Neuron (in vitro differentiated cells): ENCODE measurements around the gene RAB7B.
"Not testable (repeated sequence)": the region's sequence is repeated elsewhere in the genome, so short reads cannot be mapped to it uniquely, and the experiment has no call there.

Experiments used
- H2AFZ ChIP-seq: one replicate; pipeline ENCODE4 v1.6.1; 2013; ENCODE audit warnings: low read depth, mild to moderate bottlenecking, inconsistent platforms, low read length, moderate library complexity
- H3K27me3 ChIP-seq: one replicate; pipeline ENCODE4 v1.6.1; 2013; ENCODE audit warnings: low read length; ENCODE audit not compliant: insufficient read depth
- H3K36me3 ChIP-seq: one replicate; pipeline ENCODE4 v1.6.1; 2013; ENCODE audit warnings: low read length; ENCODE audit not compliant: insufficient read depth
- H3K4me1 ChIP-seq: one replicate; pipeline ENCODE4 v1.6.1; 2013; ENCODE audit warnings: low read length; ENCODE audit not compliant: insufficient read depth
- H3K4me3 ChIP-seq: 2 replicates; pipeline ENCODE4 v1.5.1; 2013; ENCODE audit warnings: mild to moderate bottlenecking, low read length, moderate library complexity
- H3K9me3 ChIP-seq: one replicate; pipeline ENCODE4 v1.6.1; 2013; ENCODE audit warnings: low read length

The RAB7B gene, protein sequence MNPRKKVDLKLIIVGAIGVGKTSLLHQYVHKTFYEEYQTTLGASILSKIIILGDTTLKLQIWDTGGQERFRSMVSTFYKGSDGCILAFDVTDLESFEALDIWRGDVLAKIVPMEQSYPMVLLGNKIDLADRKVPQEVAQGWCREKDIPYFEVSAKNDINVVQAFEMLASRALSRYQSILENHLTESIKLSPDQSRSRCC

DNA sequence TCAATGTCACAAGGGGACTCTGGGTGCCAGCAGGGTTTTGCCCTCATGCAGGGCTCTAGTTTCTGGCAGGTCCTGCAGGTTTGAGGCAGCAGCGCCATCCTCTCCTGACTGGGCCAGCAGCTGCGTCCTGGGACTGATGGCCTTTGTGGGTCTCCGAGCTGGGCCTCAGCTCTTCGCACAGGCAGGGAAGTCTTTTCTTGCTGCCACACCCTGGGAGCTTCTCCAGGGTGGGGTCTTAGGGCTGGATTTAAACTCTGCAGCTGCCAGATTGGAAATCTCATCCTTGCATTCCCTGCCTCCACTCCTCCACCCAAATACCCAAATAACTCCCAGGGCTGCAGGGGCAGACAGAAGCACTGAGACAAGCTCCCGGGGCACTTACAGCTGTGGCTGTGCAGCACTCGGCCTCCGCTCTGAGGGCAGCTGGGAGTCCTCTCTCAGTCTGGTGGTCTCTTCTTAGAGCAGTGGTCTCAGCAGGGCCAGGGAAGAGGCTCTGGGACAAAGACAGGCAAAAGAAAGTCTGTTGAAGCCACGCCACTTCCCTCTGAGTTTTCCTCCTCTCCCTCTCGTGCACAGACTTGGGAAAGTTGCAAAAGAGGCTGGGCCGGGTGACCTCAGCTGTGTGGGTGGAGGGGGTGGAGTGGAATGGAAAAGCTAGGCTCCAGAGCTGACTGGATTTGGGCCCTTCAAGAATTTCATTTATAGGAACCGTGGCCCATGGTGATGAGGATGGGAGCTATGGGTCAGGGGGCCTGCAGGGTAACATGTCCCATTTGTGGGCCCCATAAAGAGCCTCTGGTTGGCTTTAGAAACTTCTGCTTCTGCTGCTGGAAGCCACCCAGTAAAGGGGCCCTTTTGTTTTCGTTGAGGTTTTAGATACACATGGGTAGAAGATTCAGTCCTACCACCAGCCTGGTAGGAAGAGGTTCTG is at the start of gene RAB7B:
RAB7B (minus strand) TSS at position 525 of the 931 bp plus-strand sequence. CDS start 9,260 bp downstream, outside the sequence.
- Histone ChIP-seq H3K9me3 (no peaks in the 10 kb centered on the region), H3K27me3 (peaks cover 6% of the 10 kb centered on the region), H3K36me3 (no peaks in the 10 kb centered on the region), H3K4me1 (peaks cover 4% of the 10 kb centered on the region), H2AFZ (no peak within 1 kb of the TSS), H3K4me3 (no peak within 1 kb of the TSS)

DNA sequence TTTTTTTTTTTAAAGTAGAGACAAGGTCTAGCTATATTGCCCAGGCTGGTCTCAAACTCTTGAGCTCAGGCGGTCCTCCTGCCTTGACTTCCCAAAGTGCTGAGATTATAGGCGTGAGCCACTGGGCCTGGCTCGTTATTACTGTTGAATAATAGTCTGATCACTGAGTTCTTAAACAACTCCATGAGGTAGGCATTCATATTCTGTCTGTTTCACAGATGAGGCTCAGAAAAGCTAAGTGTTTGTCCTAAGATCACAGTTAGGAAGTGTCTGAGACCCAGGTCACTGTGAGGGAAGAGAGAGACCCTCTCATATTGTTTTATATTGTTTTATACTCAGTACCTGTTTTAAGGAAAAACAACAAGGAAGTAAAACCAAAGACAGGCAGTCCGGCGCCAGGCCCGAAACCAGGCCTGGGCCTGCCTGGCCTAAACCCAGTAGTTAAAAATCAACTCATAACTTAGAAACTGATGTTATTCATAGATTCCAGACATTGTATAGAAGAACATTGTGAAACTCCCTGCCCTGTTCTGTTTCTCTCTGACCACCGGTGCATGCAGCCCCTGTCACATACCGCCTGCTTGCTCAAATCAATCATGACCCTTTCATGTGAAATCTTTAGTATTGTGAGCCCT is 49.2 kb upstream of the RAB7B start:
- H3K4me3 ChIP-seq, H3K36me3 ChIP-seq, H3K27me3 ChIP-seq, H3K4me1 ChIP-seq, H3K9me3 ChIP-seq, H2AFZ ChIP-seq: not testable (repeated sequence)

DNA sequence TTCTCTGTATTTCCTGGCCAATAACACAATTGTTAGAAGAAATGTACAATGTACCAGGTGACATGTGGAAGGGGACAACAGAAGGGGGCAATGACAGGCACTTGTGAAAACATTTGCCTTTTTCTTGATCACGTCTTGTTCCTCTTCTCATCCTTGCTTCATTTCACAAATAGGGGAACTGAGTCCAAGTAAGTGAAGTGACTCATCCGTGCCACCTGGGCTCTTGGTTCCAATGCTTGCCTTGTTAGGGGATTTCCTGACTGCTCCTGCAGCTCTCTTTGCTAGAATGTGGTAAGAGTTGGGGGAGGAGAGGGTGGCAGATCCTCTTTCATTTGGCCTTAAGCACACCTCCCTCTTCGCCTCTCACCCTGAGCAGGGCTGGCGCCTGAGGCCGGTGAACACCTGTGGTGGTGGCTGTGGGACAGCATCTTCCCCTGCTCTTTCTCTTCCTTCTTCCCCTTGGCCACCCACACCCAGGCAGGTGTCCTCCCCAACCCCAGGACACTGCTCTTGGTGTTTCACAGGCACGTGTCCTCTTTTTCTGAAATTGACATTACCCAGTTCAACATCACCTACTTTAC is 47.5 kb upstream of the RAB7B start:
- no peaks in the 10 kb centered on the region for H3K4me1 ChIP-seq
- H3K27me3 ChIP-seq, result peaks cover 2% of the 10 kb centered on the region
- H3K4me3 ChIP-seq, result no peak overlapping the region
- no peaks in the 10 kb centered on the region for H3K9me3 ChIP-seq
- no peak overlapping the region for H2AFZ ChIP-seq
- no peaks in the 10 kb centered on the region for H3K36me3 ChIP-seq

DNA sequence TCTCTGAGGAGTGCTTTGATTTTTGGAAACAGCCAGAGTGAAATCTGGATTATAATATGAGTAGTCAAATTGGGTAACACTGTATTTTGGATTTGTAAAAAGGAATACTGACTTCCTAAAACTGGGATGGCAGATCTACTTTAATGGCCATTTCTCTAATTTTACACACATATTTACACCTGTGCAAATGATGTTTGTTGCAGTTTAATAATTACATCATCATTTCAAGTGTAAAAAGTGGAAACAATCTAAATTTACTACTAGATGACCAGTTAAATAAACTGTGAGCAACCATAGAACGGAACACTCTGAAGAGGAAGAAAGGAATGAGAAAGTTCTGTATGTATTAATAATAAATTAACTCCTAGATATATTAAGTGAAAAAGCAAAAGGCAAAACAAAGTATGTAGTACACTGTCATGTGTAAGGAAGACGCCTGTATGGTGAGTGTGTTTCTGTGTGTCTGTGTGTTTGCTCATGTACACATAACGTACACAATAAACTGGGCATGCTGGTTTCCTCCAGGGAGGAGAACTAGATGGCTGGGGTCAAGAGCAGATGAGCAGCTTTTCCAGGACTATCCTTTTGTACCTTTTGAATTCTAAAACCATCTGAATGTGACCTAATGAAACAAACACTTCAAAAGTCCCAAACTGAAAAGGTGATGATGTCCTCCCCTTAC is 46.9 kb upstream of the RAB7B start:
- Histone ChIP-seq H3K27me3 (peaks cover 2% of the 10 kb centered on the region), H3K36me3 (no peaks in the 10 kb centered on the region), H3K9me3 (no peaks in the 10 kb centered on the region), H3K4me1 (no peaks in the 10 kb centered on the region), H2AFZ (no peak overlapping the region), H3K4me3 (no peak overlapping the region)

DNA sequence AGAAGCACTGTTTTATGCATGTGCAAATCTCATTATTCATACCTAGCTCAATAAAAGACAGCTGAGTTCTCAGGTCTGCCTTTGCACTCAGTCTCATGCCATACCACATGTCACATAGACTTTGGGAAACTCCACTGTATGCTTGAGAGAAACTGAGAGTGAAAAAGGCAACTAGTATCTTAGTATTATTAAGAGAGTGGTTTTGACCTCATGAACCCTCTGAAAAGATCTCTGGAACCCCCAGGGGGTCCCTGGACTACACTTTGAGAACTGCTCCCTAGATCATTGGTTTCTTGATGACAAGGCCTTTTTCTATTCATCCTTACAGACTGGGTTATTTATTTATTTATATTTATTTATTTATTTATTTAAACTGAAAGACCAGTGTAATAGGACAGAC is 46.1 kb upstream of the RAB7B start:
- peaks cover 2% of the 10 kb centered on the region for H3K27me3 ChIP-seq
- H3K4me1 ChIP-seq, result no peaks in the 10 kb centered on the region
- H2AFZ ChIP-seq, result no peak overlapping the region
- no peaks in the 10 kb centered on the region for H3K36me3 ChIP-seq
- no peak overlapping the region for H3K4me3 ChIP-seq
- no peaks in the 10 kb centered on the region for H3K9me3 ChIP-seq

DNA sequence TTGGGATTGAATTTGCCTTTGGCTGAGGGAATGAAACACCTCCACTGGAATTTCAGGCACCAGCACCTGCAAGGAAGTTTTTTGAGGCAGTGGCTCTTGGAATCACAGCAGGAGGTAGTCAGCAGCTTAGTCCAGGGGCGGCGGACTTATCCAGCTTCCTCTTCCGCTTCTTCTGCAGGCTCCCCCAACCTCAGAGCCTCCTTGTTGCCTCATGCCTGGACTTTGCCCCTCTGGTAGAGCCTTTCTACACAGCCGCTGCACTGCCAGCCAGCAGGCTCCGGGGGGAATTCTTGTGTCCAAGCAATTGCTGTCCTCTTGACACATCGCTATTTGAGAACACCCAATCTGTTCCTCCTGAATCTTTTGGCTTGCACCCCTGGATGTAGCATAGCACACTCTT is 45.4 kb upstream of the RAB7B start:
- Histone ChIP-seq H3K36me3 (no peaks in the 10 kb centered on the region), H3K9me3 (no peaks in the 10 kb centered on the region), H3K4me1 (no peaks in the 10 kb centered on the region), H3K27me3 (peaks cover 2% of the 10 kb centered on the region), H3K4me3 (no peak overlapping the region), H2AFZ (no peak overlapping the region)

DNA sequence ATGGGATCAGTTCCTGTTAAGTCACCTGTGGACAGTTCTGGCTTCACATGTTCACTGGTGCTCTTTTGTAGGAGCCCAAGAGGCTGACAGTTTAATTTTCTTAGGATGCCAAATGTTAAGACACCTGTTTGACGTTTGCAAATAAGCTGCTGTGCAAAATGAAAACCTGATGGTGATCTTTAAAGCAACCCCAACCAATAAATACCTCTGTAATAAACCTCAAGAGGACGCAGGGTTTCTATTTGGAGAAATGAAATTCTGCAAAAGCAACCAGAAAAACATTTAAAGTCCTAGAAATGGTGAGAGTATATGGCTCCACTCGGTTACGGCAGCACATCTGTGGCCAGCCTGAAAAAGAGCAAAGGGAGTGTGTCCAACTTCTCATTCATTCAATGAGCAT is 44.1 kb upstream of the RAB7B start:
- Histone ChIP-seq H2AFZ (no peak overlapping the region), H3K9me3 (no peaks in the 10 kb centered on the region), H3K27me3 (peaks cover 2% of the 10 kb centered on the region), H3K4me3 (no peak overlapping the region), H3K4me1 (no peaks in the 10 kb centered on the region), H3K36me3 (no peaks in the 10 kb centered on the region)

DNA sequence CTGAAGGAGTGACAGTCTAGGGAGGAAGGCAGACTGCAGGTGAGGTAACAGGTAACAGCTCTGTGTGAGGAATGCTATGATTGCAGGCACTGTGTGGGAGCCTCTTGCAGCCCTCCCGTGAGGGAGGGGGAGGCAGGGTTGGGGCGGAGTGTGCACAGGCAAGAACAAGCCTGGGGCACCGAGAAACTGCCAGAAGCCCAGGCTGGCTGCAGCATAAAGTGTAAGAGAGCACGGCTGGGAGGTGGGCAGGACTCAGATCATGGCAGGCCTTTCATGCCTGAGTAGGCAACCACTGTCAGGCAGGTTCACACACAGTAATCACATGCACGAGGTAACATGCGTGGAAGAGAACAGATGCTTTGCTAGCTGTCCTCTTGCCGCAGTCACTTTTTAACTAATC is 38.4 kb upstream of the RAB7B start:
- H3K36me3 ChIP-seq, result no peaks in the 10 kb centered on the region
- H3K27me3 ChIP-seq, result peaks cover 4% of the 10 kb centered on the region
- H3K9me3 ChIP-seq, result no peaks in the 10 kb centered on the region
- H2AFZ ChIP-seq, result no peak overlapping the region
- no peak overlapping the region for H3K4me3 ChIP-seq
- peaks cover 5% of the 10 kb centered on the region for H3K4me1 ChIP-seq

DNA sequence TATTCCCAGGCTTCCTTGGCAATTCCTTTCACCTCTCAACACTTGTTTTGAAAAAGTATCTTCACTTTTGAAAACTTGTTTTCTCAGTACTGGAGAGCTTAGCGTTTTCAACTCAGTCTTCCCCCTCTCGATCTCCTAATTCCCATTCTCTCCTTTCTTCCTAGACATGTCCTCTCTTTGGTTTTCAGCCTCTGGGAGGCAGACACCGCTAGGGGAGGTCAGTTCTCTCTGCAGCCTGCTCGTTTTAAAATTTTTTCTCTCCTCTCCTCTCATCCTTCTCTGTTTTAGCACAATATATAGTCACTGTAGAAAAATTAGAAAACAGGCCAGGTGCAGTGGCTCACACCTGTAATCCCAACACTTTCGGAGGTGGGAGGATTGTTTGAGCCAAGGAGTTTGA is 37.1 kb upstream of the RAB7B start:
- Histone ChIP-seq H3K27me3 (peaks cover 5% of the 10 kb centered on the region), H3K4me3 (no peak overlapping the region), H3K9me3 (no peaks in the 10 kb centered on the region), H2AFZ (no peak overlapping the region), H3K4me1 (peaks cover 5% of the 10 kb centered on the region), H3K36me3 (no peaks in the 10 kb centered on the region)

DNA sequence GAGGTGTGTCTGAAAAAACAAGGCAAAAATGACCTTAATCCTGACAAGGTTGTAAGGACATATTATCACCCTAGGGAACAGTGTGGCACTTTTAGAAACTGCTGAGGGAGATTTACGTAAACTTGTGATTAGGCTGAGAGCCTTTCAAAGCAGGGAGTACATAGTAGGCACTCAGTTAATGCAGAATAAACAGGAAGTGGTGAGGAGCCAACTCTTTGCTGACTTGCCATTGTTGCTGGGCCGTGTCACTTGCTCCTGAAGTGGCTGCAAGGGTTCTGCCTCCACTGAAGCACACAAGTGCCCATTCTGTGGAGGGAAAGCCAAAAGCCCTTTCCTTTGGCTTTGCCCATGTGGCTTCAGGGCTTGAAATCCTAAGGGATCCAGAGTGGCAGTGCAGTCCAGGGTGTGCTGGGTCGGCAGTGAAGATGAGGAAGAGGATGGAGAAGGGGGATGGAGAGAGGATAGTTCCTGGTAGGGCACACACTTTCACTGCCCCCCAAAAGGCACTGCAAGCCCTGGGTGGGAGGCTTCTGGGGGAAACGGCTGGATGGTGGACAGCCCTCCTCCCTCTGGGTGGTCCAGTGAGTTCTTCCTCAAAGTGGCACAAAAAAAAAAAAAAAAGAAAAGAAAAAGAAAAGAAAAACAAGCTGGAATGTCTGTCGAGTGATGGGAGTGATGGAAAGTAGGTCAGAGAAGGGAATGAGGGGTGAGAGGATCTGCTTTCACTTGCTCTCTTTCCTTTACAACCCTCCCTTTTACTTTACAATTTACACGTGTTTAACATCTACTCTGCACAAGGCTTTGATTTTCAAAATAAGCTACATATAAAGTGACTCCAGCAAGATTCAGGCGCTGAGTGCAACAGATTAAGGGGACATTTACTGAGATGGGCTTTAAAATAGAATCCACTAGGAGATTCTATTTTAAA is 36.1 kb upstream of the RAB7B start:
- peaks cover 5% of the 10 kb centered on the region for H3K4me1 ChIP-seq
- H3K36me3 ChIP-seq, result no peaks in the 10 kb centered on the region
- H3K9me3 ChIP-seq, result no peaks in the 10 kb centered on the region
- H3K4me3 ChIP-seq, result no peak overlapping the region
- H2AFZ ChIP-seq, result no peak overlapping the region
- H3K27me3 ChIP-seq, result peaks cover 10% of the 10 kb centered on the region

DNA sequence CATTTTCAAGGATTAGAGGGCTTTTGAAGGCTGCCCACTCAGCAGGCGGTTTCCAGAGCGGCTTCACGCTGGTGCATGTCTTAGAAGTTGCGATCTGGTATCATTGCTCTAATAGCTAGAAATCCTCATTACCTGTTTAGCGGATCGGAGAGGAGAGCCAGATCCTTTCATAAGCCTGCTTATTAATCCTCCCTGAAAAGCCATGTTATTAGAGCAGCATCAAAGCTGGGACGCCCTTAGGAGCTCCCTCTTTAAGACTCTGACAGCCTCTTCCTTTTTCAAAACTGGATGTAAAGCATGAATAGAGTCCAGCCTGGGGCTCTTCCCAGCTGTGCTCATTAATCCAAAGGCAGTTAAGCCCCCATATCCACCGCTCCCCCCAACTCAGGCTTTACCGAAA is 34.4 kb upstream of the RAB7B start:
- Histone ChIP-seq H3K36me3 (no peaks in the 10 kb centered on the region), H3K4me1 (peaks cover 5% of the 10 kb centered on the region), H3K4me3 (no peak overlapping the region), H2AFZ (no peak overlapping the region), H3K27me3 (peaks cover 12% of the 10 kb centered on the region), H3K9me3 (no peaks in the 10 kb centered on the region)
